Stimulated activated CD4-positive, alpha-beta T cell treated with anti-CD3 and anti-CD28 coated beads, TNF-alpha, amount 100 ng/mL, for 4 hours (primary cell): Measurements from ENCODE around the gene SIGLEC14.
"Not testable (repeated sequence)": the region's sequence is repeated elsewhere in the genome, so short reads cannot be mapped to it uniquely, and the experiment has no call there.

Source experiments
- DNase-seq, 3 experiments: peaks; one replicate each; pipeline ENCODE4 v3.0.0-alpha.2; 2020; ENCODE audit warnings: low read depth in 3 of 3

Gene SIGLEC14

DNA sequence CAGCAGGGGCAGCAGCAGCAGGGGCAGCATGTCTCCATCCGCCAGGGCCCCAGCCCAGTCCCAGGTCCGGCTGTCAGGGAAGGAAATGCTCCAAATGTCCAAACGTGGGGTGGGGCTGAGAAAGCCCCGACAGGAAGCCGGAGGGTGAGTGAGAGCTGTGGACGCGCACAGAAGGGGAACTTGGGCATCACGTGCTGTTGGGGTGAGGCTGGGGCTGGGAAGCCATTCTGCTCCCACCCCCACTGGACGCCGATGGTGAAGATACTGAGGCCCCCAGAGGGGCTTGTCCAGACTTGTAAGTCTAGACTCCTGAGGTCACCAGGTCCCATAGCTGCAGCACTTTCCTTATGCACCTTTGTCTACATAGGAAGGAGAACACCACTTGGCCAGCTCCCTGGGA lies at the start of gene SIGLEC14:
TSS of gene SIGLEC14 (minus strand) at position 96 of the 400 bp plus-strand sequence. CDS start at position 30, 66 bp downstream.
- not testable (repeated sequence) for DNase-seq

GRCh38 chr19:51695702-51696315 lies 49.2 kb upstream of the SIGLEC14 start:
- no peak for DNase-seq

- DNase-seq, result no peak
Observed at GRCh38 chr19:51695088-51695487, 48.5 kb upstream of the SIGLEC14 start.

GRCh38 chr19:51694318-51695085 lies 47.9 kb upstream of the SIGLEC14 start:
- DNase-seq, result no peak

- DNase-seq, result no peak
Observed at GRCh38 chr19:51693819-51694218, 47.2 kb upstream of the SIGLEC14 start.

- no peak for DNase-seq
Observed at GRCh38 chr19:51693260-51693659, 46.6 kb upstream of the SIGLEC14 start, which contains the start of gene SPACA6. Gene SPACA6, plus strand, starts transcription at chr19:51693330. Its CDS starts 197 bp downstream, at chr19:51693527.

DNA sequence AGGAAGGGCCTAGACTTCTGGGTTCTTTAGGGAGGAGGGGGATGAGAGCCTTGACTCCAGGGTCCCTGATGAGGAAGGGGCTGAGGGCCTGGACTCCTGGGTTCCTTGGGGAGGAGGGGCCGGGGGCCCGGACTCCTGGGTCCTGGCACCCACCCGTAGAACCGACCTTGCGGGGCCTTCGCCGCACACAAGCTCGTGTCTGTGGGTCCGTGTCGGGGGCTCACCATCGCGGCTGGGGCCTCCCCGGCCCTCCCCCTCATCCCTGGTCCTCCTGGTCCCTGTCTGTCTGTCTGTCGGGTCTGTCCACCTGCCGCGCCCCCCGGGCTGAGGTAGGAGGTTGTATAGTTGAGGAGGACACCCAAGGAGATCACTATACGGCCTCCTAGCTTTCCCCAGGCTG lies 45.8 kb upstream of the SIGLEC14 start:
- DNase-seq, result no peak

- DNase-seq, result no peak
Observed at GRCh38 chr19:51691584-51692428, 45.2 kb upstream of the SIGLEC14 start.

- no peak for DNase-seq
Observed at GRCh38 chr19:51691074-51691583, 44.5 kb upstream of the SIGLEC14 start.

DNA sequence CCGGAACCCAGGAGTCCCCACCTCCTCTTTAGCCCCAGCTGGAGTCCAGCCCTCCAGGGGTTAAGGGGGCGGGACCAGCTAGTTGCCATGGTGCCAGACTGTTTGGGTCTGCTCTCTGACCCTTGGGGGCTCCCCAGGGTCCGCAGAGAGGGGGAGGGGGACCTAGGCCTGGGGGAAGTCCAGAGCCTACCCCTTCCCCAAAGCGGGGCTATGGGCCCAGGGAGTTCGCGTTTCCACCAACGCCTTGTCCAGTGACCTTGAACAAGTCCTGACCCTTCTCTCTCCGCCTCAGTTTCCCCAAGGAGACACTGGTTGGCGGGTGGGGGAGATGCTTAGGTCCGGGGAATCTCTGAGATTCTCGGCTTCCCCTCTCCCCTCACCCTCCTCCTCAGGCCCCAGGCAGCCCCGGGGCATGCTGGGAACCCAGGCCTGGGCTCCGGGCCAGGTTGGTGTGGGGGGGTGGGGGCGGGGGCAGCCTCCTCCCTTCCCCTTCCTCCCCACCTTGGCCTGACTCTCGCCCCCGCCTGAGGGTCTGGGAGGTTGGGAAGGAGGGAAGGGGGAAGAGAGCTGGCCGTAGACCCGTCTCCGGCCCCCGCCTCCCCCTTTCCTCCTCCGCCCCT lies 43.9 kb upstream of the SIGLEC14 start:
- DNase-seq, result peak; percentile 44 to 49 (median 48)

DNA sequence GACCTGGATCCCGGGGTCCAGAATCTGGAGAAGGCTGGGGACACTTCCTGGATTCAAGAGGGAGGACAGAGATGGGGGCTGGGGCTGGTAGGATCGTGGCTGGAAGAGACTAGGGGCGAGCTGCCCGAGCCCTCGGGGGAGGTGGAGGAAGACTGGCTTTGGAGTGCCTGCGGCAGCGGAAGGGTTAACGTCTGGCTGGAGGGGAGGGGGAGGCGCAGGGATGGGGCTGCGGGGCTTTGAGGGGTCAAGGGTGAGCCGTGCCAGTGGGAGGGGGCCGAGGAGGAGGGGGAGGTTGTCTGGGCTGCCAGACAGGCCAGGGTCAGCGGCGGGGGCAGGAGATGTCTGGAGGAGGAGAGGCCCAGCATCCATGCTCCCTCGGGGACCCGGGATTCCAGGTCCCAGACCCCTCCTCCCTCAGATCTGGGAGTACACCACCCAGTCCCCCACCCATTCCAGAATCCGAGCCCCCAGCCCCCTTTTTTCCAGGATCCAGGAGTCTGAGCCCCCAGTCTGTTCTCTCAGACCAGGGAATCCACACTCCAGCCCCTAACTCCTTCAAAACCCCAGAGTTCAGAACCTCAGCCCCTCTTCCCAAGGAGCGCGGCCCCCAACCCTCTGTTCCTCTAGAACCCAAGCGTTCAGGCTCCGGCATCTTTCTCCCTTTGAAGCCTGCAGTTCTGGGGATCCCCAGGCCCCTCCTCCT lies 43.3 kb upstream of the SIGLEC14 start:
- no peak for DNase-seq

DNA sequence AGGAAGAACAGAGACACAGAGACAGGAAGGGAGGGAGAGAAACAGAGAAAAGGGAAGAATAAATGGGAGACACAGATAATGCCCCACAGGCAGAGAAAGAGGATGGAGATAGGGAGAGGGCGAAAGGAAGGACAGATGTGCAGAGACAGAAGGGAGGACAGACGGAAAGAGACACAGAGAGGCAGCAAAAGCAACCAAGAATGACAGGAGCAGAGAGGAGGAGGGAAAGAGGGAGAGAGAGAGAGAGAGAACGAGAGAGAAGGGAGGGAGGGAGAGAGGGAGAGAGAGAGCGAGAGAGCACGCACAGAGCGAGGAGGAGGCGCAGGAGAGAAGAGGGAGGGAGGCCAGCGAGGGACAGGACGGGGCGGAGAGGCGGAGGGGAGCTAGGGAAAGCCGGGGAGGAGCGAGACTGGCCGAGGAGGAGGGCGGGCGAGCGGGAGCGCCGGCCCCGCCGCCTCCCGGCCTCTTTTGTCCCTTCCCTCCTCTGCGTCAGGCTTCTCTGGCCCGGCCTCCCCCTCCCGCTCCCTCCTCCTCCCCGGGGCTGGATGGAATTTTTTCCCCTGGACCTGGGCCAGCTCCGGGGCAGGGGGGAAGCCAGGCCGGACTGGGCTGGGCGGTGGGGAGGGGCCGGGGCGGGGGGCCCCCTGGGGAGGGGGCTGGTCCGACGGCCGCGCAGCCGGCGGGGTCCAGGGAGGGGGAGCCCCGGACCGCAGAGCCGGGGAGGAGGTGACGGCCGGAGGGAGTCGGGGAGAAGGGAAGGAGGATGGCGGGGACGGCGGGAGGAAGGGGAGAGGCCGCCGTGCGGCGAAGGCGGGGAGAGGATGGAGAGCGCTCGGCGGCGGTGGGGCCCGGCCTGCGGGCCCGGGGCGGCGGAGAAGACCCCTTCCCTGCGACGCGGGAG lies 42.3 kb upstream of the SIGLEC14 start:
- no peak for DNase-seq

- DNase-seq, result no peak
Observed at GRCh38 chr19:51687791-51688670, 41.4 kb upstream of the SIGLEC14 start.

GRCh38 chr19:51686171-51686570 lies 39.5 kb upstream of the SIGLEC14 start:
- no peak for DNase-seq

GRCh38 chr19:51681286-51681941 lies 34.8 kb upstream of the SIGLEC14 start:
- no peak for DNase-seq

DNA sequence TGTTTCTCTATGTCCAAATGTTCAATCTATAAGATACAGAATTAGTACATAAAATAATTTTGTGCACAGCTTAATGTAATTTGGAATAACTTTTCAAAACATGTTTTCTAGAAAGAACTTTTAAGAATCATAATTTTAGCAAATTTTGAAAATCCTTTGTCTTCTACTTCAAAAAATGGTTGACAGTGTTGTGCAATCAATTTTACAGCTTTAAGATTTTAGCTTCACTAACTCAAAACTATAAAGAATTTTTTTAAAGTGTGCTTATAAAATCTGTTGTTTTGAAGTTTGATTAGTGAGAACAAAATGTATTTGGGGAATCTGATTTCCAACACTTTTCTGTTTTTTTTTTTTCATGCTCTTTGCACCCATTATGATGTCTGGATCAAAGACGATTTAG lies 33.8 kb upstream of the SIGLEC14 start:
- DNase-seq, result no peak

DNA sequence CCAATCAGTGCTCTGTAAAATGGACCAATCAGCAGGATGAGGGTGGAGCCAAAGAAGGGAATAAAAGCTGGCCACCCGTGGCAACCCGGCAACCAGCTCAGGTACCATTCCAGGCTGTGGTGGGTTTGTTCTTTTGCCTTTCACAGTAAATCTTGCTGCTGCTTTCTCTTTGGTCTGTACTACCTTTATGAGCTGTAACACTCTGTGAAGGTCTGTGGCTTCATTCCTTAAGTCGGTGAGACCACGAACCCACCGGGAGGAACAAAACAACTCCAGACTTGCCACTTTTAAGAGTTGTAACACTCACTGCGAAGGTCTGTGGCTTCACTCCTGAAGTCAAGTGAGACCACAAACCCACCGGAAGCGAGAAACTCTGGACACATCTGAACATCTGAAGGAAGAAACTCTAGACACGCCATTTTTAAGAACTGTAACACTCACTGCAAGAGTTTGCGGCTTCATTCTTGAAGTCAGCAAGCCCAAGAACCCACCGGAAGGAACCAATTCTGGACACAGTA lies 30.0 kb upstream of the SIGLEC14 start:
- no peak for DNase-seq

GRCh38 chr19:51675911-51676565 lies 29.4 kb upstream of the SIGLEC14 start:
- DNase-seq, result not testable (repeated sequence)
